Naive thymus-derived CD4-positive, alpha-beta T cell (primary cell): ENCODE measurements around the gene GSTO2. TPM values are rescaled to one million over a fixed set of nuclear protein-coding genes. Genes with fewer than 3 reads are reported as not detected.
A peak's percentile ranks its signal among the peaks of the same experiment; 100 is the strongest.
"Not testable (repeated sequence)": the region's sequence is repeated elsewhere in the genome, so short reads cannot be mapped to it uniquely, and the experiment has no call there.

Experiments used
- ATAC-seq: fragments of 150-1000 bp; cut with Tn5 transposase; 2 replicates; pipeline ENCODE4 v1.10.0; 2021; ENCODE audit warnings: mild to moderate bottlenecking, moderate library complexity
- CTCF ChIA-PET: fragments of 350-600 bp; sonication (Branson Sonifier 250); formaldehyde crosslinking; loops from one replicate; lab custom pipeline; 2021; ENCODE audit warnings: antibody characterized with exemption; lab: Charles Lee
- POLR2A ChIA-PET: fragments of 350-600 bp; sonication (Branson Sonifier 250); formaldehyde crosslinking; loops from one replicate; lab custom pipeline; 2021; ENCODE audit warnings: antibody characterized with exemption, inconsistent platforms; lab: Charles Lee
- DNase-seq, 9 donors: peaks; one replicate each; pipeline versions ENCODE4 v3.0.0 to v3.0.0-alpha.2; 2020 to 2022; ENCODE audit warnings: mixed read lengths in 1 of 9
- H3K27ac ChIP-seq: one replicate; pipeline ENCODE4 v1.7.0; 2013; ENCODE audit warnings: mild to moderate bottlenecking, low read depth, low read length, moderate library complexity
- H3K27me3 ChIP-seq, 2 donors: one replicate each; pipeline ENCODE4 v1.7.0; 2013; ENCODE audit warnings: low read length in 2 of 2, mild to moderate bottlenecking in 2 of 2, moderate library complexity in 2 of 2; ENCODE audit not compliant: control insufficient read depth in 2 of 2, insufficient read depth in 2 of 2
- H3K36me3 ChIP-seq, 3 experiments: 1 replicate in 2 of 3; 2 replicates in 1 of 3; pipeline ENCODE4 v1.7.0; 2013; ENCODE audit warnings: low read length in 3 of 3, mild to moderate bottlenecking in 3 of 3, moderate library complexity in 1 of 3; ENCODE audit not compliant: insufficient read depth in 3 of 3, control insufficient read depth in 2 of 3
- H3K4me1 ChIP-seq, 2 donors: one replicate each; pipeline ENCODE4 v1.7.0; 2013; ENCODE audit warnings: low read length in 2 of 2, mild to moderate bottlenecking in 2 of 2, moderate library complexity in 1 of 2; ENCODE audit not compliant: control insufficient read depth in 2 of 2, insufficient read depth in 2 of 2
- H3K4me3 ChIP-seq: 2 replicates; pipeline ENCODE4 v1.7.0; 2013; ENCODE audit warnings: mild to moderate bottlenecking, low read length
- H3K9me3 ChIP-seq, 3 experiments: 1 replicate in 2 of 3; 2 replicates in 1 of 3; pipeline ENCODE4 v1.7.0; 2013; ENCODE audit warnings: low read length in 3 of 3; ENCODE audit not compliant: control insufficient read depth in 2 of 3
- H3K27ac Mint-ChIP-seq, 9 donors: one replicate each; pipeline ENCODE4 v1.8.0; 2020 to 2022; ENCODE audit warnings: mixed read lengths in 9 of 9, mild to moderate bottlenecking in 8 of 9, moderate library complexity in 5 of 9, inconsistent platforms in 2 of 9
- H3K27me3 Mint-ChIP-seq, 5 donors: one replicate each; pipeline ENCODE4 v1.8.0; 2021 to 2022; ENCODE audit warnings: mixed read lengths in 5 of 5, mild to moderate bottlenecking in 1 of 5
- H3K36me3 Mint-ChIP-seq, 5 donors: one replicate each; pipeline ENCODE4 v1.8.0; 2020 to 2022; ENCODE audit warnings: mixed read lengths in 5 of 5, mild to moderate bottlenecking in 3 of 5, inconsistent platforms in 1 of 5
- H3K4me1 Mint-ChIP-seq, 7 donors: one replicate each; pipeline ENCODE4 v1.8.0; 2020 to 2022; ENCODE audit warnings: mixed read lengths in 7 of 7, mild to moderate bottlenecking in 3 of 7, inconsistent platforms in 1 of 7
- H3K4me3 Mint-ChIP-seq, 10 donors: one replicate each; pipeline ENCODE4 v1.8.0; 2020 to 2022; ENCODE audit warnings: mild to moderate bottlenecking in 10 of 10, mixed read lengths in 10 of 10, moderate library complexity in 6 of 10, inconsistent platforms in 2 of 10
- H3K9me3 Mint-ChIP-seq, 11 donors: one replicate each; pipeline ENCODE4 v1.8.0; 2020 to 2022; ENCODE audit warnings: mixed read lengths in 11 of 11, mild to moderate bottlenecking in 4 of 11, inconsistent platforms in 1 of 11, moderate library complexity in 1 of 11
- intact Hi-C, 2 donors: fragments of 100-400 bp; cut with micrococcal nuclease; formaldehyde crosslinking; loops; one replicate each; pipeline ENCODE4 v1.15.1; 2023
- polyA plus RNA-seq, 2 donors: library from polyadenylated mRNA; unstranded; fragments of 300-500 nt; fragmentation: Illumina TruSeq; gene quantifications; one replicate each; pipeline ENCODE4 v1.2.3, GENCODE V29; 2021
- total RNA-seq, 6 experiments: library from RNA in 5 of 6; stranded (reverse) in 5 of 6; gene quantifications; 1 replicate in 5 of 6; 2 replicates in 1 of 6; pipeline ENCODE4 v1.2.3 and lab custom pipeline; 2021 to 2026

GSTO2 gene
- total and polyA plus RNA-seq, 7 experiments from 2014 or later: 1.0 to 2.5 (median 1.3) TPM

- Mint-ChIP-seq H3K27me3 (peaks cover 16 to 38% (median 22%) of the 10 kb centered on the region in 5 donors), H3K4me1 (peaks cover 0 to 15% (median 0%) of the 10 kb centered on the region in 7 donors)
- intact Hi-C loops, H3K4me3 Mint-ChIP-seq, H3K4me3 ChIP-seq, H3K27ac ChIP-seq, CTCF ChIA-PET, H3K27ac Mint-ChIP-seq, ATAC-seq, H3K4me1 ChIP-seq, H3K27me3 ChIP-seq, POLR2A ChIA-PET, H3K36me3 ChIP-seq, DNase-seq, H3K9me3 ChIP-seq, H3K9me3 Mint-ChIP-seq, H3K36me3 Mint-ChIP-seq: not testable (repeated sequence)
Observed at GRCh38 chr10:104243009-104243408, 26.0 kb upstream of the GSTO2 start.

- CTCF ChIA-PET: no interaction called here
- Mint-ChIP-seq H3K36me3 (peaks cover 0 to 6% (median 0%) of the 10 kb centered on the region in 5 donors), H3K9me3 (peaks cover 0 to 7% (median 0%) of the 10 kb centered on the region in 11 donors), H3K27me3 (peaks cover 16 to 36% (median 21%) of the 10 kb centered on the region in 5 donors), H3K4me1 (peaks cover 0 to 15% (median 0%) of the 10 kb centered on the region in 7 donors), H3K4me3 (no peak overlapping the region), H3K27ac (no peak overlapping the region)
- POLR2A ChIA-PET: no interaction called here
- no peak for ATAC-seq
- no peak overlapping the region for H3K27ac ChIP-seq
- H3K9me3 ChIP-seq: no peaks in the 10 kb centered on the region
- H3K36me3 ChIP-seq: no peaks in the 10 kb centered on the region
- H3K4me1 ChIP-seq: no peaks in the 10 kb centered on the region
- H3K27me3 ChIP-seq: peaks cover 0 to 4% of the 10 kb centered on the region in 2 donors
- no peak overlapping the region for H3K4me3 ChIP-seq
- no peak for DNase-seq
- intact Hi-C loops: no loop called here
Observed at GRCh38 chr10:104243512-104243911, 25.5 kb upstream of the GSTO2 start.

DNA sequence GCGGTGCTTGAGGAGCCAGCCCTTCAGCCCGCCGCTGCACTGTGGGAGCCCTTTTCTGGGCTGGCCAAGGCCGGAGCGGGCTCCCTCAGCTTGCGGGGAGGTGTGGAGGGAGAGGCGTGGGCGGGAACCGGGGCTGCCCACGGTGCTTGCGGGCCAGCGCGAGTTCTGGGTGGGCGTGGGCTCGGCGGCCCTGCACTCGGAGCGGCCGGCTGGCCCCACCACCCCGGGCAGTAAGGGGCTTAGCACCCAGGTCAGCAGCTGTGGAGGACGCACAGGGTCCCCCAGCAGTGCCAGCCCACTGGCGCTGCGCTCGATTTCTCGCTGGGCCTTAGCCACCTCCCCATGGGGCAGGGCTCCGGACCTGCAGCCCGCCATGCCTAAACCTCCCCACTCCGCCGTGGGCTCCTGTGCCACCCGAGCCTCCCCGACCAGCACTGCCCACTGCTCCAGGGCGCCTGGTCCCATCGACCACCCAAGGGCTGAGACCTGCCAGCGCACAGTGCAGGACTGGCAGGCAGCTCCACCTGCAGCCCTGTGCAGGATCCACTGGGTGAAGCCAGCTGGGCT lies 23.8 kb upstream of the GSTO2 start:
- Histone ChIP-seq H3K27ac (no peak overlapping the region), H3K27me3 (peaks cover 0 to 4% of the 10 kb centered on the region in 2 donors), H3K4me1 (no peaks in the 10 kb centered on the region), H3K36me3 (no peaks in the 10 kb centered on the region), H3K9me3 (no peaks in the 10 kb centered on the region), H3K4me3 (no peak overlapping the region)
- DNase-seq (no peak), ATAC-seq (no peak)
- Mint-ChIP-seq H3K9me3 (peaks cover 0 to 7% (median 0%) of the 10 kb centered on the region in 11 donors), H3K27ac (no peak overlapping the region), H3K27me3 (peaks cover 6 to 29% (median 10%) of the 10 kb centered on the region in 5 donors), H3K36me3 (peaks cover 0 to 6% (median 0%) of the 10 kb centered on the region in 5 donors), H3K4me3 (no peak overlapping the region), H3K4me1 (peaks cover 0 to 19% (median 0%) of the 10 kb centered on the region in 7 donors)
- ChIA-PET CTCF (no interaction called here), POLR2A (interaction anchor here (1.1 kb wide), 1 partner anchor 10 kb away, joined by 3 read pairs; no protein-coding TSS in a partner anchor)
- intact Hi-C loops: no loop called here

- ATAC-seq (peak; percentile 93), DNase-seq (no peak)
- Histone ChIP-seq H3K9me3 (no peaks in the 10 kb centered on the region), H3K4me1 (no peaks in the 10 kb centered on the region), H3K36me3 (no peaks in the 10 kb centered on the region), H3K27me3 (no peaks in the 10 kb centered on the region), H3K4me3 (no peak overlapping the region), H3K27ac (no peak overlapping the region)
- Mint-ChIP-seq H3K4me1 (peaks cover 0 to 19% (median 0%) of the 10 kb centered on the region in 7 donors), H3K27me3 (peaks cover 0 to 28% (median 5%) of the 10 kb centered on the region in 5 donors), H3K9me3 (peaks cover 0 to 7% (median 0%) of the 10 kb centered on the region in 11 donors), H3K4me3 (peak overlapping the region in 1 of 10 donors; percentile 26), H3K36me3 (peaks cover 0 to 6% (median 0%) of the 10 kb centered on the region in 5 donors), H3K27ac (peak overlapping the region in 1 of 9 donors; percentile 69)
- CTCF ChIA-PET: no interaction called here
- intact Hi-C loops: loop anchor here in 1 of 2 donors (2.0 kb wide), 1 partner anchor 14 kb away; the partner anchor contains the start of gene CFAP43
- POLR2A ChIA-PET: no interaction called here
Observed at GRCh38 chr10:104246976-104247375, 22.0 kb upstream of the GSTO2 start.

- H3K4me1 ChIP-seq: no peaks in the 10 kb centered on the region
- ATAC-seq: peak; percentile 52
- Mint-ChIP-seq H3K27me3 (peaks cover 0 to 28% (median 5%) of the 10 kb centered on the region in 5 donors), H3K36me3 (peaks cover 0 to 6% (median 0%) of the 10 kb centered on the region in 5 donors), H3K4me3 (peak overlapping the region in 1 of 10 donors; percentile 26), H3K9me3 (peaks cover 0 to 7% (median 0%) of the 10 kb centered on the region in 11 donors), H3K27ac (peak overlapping the region in 1 of 9 donors; percentile 69), H3K4me1 (peaks cover 0 to 19% (median 0%) of the 10 kb centered on the region in 7 donors)
- H3K9me3 ChIP-seq: no peaks in the 10 kb centered on the region
- no peak overlapping the region for H3K4me3 ChIP-seq
- no peaks in the 10 kb centered on the region for H3K27me3 ChIP-seq
- no peak overlapping the region for H3K27ac ChIP-seq
- ChIA-PET POLR2A (interaction anchor here (1.2 kb wide), 1 partner anchor 15 kb away, joined by 5 read pairs; no protein-coding TSS in a partner anchor), CTCF (interaction anchor here (0.8 to 1.3 kb wide), 2 partner anchors 27 to 106 kb away, joined by 3 read pairs; partner anchors contain the start of gene CFAP58)
- intact Hi-C loops: loop anchor here in 1 of 2 donors (2.0 kb wide), 1 partner anchor 15 kb away; the partner anchor contains the start of gene CFAP43
- no peaks in the 10 kb centered on the region for H3K36me3 ChIP-seq
- no peak for DNase-seq
Observed at GRCh38 chr10:104247513-104248146, 21.4 kb upstream of the GSTO2 start.

GRCh38 chr10:104248931-104249330 lies 20.1 kb upstream of the GSTO2 start:
- H3K27me3 Mint-ChIP-seq: peaks cover 0 to 21% (median 0%) of the 10 kb centered on the region in 5 donors
- H3K27me3 ChIP-seq, ATAC-seq, POLR2A ChIA-PET, intact Hi-C loops, H3K9me3 Mint-ChIP-seq, CTCF ChIA-PET, H3K9me3 ChIP-seq, H3K4me1 ChIP-seq, H3K36me3 ChIP-seq, H3K27ac ChIP-seq, DNase-seq, H3K4me3 Mint-ChIP-seq, H3K36me3 Mint-ChIP-seq, H3K4me3 ChIP-seq: not testable (repeated sequence)
- peak overlapping the region in 1 of 9 donors; percentile 16 for H3K27ac Mint-ChIP-seq
- H3K4me1 Mint-ChIP-seq: peaks cover 6 to 26% (median 9%) of the 10 kb centered on the region in 7 donors
